Measurements from ENCODE around the gene DGKG. TPM values are rescaled to one million over a fixed set of nuclear protein-coding genes. Genes with fewer than 3 reads are reported as not detected.

Gene DGKG
- total and polyA plus RNA-seq, 10 of the 15 experiments (the other 5 are each of a cell fraction or from before 2014, with no cell fraction given) = 0.39 to 6.2 (median 4.7) TPM

DNA sequence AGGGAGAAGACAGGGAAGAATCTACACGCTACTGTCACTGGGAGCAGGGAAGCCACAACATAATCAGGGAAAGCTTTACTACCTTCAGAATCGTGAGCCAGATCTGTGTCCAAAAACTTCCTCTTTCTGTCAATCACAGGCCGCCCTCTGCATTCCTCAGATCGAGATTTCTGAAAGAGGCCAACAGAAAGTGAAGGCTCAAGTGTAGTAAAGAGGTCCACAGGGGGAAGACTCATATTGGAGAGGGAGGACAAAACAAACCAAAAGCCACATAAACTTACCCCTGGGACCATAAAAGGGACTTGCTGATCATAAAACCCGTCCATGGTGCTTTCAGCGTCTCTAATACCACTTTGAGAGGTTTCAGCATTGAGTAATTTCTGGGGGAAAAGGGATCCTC is 256.5 kb downstream of the DGKG start (continued):
- TF ChIP-seq, protein P1, sequence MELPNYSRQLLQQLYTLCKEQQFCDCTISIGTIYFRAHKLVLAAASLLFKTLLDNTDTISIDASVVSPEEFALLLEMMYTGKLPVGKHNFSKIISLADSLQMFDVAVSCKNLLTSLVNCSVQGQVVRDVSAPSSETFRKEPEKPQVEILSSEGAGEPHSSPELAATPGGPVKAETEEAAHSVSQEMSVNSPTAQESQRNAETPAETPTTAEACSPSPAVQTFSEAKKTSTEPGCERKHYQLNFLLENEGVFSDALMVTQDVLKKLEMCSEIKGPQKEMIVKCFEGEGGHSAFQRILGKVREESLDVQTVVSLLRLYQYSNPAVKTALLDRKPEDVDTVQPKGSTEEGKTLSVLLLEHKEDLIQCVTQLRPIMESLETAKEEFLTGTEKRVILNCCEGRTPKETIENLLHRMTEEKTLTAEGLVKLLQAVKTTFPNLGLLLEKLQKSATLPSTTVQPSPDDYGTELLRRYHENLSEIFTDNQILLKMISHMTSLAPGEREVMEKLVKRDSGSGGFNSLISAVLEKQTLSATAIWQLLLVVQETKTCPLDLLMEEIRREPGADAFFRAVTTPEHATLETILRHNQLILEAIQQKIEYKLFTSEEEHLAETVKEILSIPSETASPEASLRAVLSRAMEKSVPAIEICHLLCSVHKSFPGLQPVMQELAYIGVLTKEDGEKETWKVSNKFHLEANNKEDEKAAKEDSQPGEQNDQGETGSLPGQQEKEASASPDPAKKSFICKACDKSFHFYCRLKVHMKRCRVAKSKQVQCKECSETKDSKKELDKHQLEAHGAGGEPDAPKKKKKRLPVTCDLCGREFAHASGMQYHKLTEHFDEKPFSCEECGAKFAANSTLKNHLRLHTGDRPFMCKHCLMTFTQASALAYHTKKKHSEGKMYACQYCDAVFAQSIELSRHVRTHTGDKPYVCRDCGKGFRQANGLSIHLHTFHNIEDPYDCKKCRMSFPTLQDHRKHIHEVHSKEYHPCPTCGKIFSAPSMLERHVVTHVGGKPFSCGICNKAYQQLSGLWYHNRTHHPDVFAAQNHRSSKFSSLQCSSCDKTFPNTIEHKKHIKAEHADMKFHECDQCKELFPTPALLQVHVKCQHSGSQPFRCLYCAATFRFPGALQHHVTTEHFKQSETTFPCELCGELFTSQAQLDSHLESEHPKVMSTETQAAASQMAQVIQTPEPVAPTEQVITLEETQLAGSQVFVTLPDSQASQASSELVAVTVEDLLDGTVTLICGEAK (IDR thresholded peaks at IDR 0.05; ENCODE audit: borderline replicate concordance) = no peak
- no peak for TF ChIP-seq ZNF622 (IDR thresholded peaks at IDR 0.05)

DNA sequence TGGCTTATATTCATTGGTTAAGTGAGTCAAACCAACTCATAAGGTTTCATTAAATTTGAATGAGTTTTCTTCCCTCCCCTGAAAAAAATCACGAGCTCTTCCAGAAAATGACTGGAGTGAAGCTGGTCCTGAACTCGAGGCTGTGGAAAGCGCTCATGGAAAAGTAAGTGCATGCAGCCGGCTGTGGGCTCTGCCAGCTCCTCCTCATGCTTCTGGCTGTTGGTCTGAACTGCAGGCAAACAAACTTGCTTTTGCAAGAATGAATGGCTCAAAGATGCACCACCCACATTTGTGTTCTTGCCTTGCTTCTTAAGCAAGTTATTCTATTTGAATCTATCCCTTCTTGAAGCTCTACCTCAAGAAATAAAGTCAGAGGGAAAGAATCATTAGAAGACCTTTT is 259.3 kb downstream of the DGKG start:
- Histone ChIP-seq H3K79me2 (ENCODE audit: control insufficient read depth, insufficient read depth, low read length) (no peaks in the 10 kb centered on the region), H4K20me1 (ENCODE audit: control insufficient read depth, insufficient read depth) (no peaks in the 10 kb centered on the region; the same call in 1 of the 2 replicates), H3K9ac (ENCODE audit: control insufficient read depth, insufficient read depth, low read length) (no peak overlapping the region), H2AFZ (ENCODE audit: control insufficient read depth, low read depth, low read length) (no peak overlapping the region), H3K4me1 (ENCODE audit: control insufficient read depth, insufficient read depth, low read length) (peaks cover 5% of the 10 kb centered on the region; the same call in 1 of the 2 replicates), H3K27me3 (replicated peaks in 1 of 2; ENCODE audit: control insufficient read depth in 2 of 2, insufficient read depth in 2 of 2, low read length in 1 of 2) (peaks cover 0 to 3% of the 10 kb centered on the region in 2 experiments; a peak in 2 of 4 replicates), H3K4me3 (no peak overlapping the region), H3K36me3 (ENCODE audit: control insufficient read depth in 2 of 2, insufficient read depth in 2 of 2, low read length in 1 of 2) (no peaks in the 10 kb centered on the region), H3K27ac (ENCODE audit: control insufficient read depth, insufficient read depth) (no peak overlapping the region), H3K9me3 (replicated peaks; ENCODE audit: control insufficient read depth, insufficient read depth, low read length) (no peaks in the 10 kb centered on the region), H3K4me2 (ENCODE audit: control insufficient read depth, insufficient read depth) (no peak overlapping the region)
- WGBS (ENCODE audit: insufficient coverage, insufficient replicate concordance, low lambda C conversion rate, missing lambda C conversion rate) = 48% methylated on average over 4 of the region's 4 CpGs
- no TSS peak for BruUV-seq (replicated peaks)
- FAIRE-seq (no peak), DNase-seq (ENCODE audit: low read depth, low spot score) (no peak), ATAC-seq (no peak)
- ChIA-PET POLR2A (interaction anchor here (0.7 to 1.2 kb wide), 2 partner anchors 15 to 419 kb away, joined by 4 to 9 read pairs; no protein-coding TSS in a partner anchor), SMC1A (ENCODE audit: uncharacterized antibody, unreplicated experiment) (interaction anchor here (0.6 to 2.4 kb wide), 2 partner anchors 11 to 703 kb away, joined by 3 to 6 read pairs; no protein-coding TSS in a partner anchor), RAD21 (ENCODE audit: unreplicated experiment) (no interaction called here), CTCF (interaction anchor here (0.6 to 1.1 kb wide), 3 partner anchors 108 to 139 kb away, joined by 3 to 4 read pairs (median 4); no protein-coding TSS in a partner anchor)
- TF ChIP-seq NBN (IDR thresholded peaks at IDR 0.05) = no peak
- no peak for TF ChIP-seq FOS (IDR thresholded peaks at IDR 0.05; ENCODE audit: borderline replicate concordance, extremely low read depth, insufficient read length)
- no peak for TF ChIP-seq NFIC (IDR thresholded peaks at IDR 0.05; ENCODE audit: low read depth, low read length)
- no peak for TF ChIP-seq POLR2AphosphoS5 (IDR thresholded peaks at IDR 0.05; ENCODE audit: low read length)
- no peak for TF ChIP-seq SP1 (IDR thresholded peaks at IDR 0.05; ENCODE audit: low read depth, low read length)
- no peak for TF ChIP-seq CBFB (IDR thresholded peaks at IDR 0.05; ENCODE audit: low read depth)
- no peak for TF ChIP-seq FOXM1 (IDR thresholded peaks at IDR 0.05; ENCODE audit: low read depth, low read length)
- TF ChIP-seq, protein P2, sequence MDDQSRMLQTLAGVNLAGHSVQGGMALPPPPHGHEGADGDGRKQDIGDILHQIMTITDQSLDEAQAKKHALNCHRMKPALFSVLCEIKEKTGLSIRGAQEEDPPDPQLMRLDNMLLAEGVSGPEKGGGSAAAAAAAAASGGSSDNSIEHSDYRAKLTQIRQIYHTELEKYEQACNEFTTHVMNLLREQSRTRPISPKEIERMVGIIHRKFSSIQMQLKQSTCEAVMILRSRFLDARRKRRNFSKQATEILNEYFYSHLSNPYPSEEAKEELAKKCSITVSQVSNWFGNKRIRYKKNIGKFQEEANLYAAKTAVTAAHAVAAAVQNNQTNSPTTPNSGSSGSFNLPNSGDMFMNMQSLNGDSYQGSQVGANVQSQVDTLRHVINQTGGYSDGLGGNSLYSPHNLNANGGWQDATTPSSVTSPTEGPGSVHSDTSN (IDR thresholded peaks at IDR 0.05; ENCODE audit: insufficient replicate concordance, low read depth, low read length) = no peak
- no peak for TF ChIP-seq NRF1 (conservative IDR thresholded peaks at IDR 0.05; ENCODE audit: low read depth, low read length)
- no peak for TF ChIP-seq SMC3 (IDR thresholded peaks at IDR 0.05; ENCODE audit: borderline replicate concordance, low read length)
- no peak for TF ChIP-seq HDAC6 (IDR thresholded peaks at IDR 0.05; ENCODE audit: unreplicated experiment)
- no peak for TF ChIP-seq ZNF207 (IDR thresholded peaks at IDR 0.05; ENCODE audit: borderline replicate concordance)
- in situ Hi-C loops (cut with MboI) (no loop called here), intact Hi-C loops (cut with micrococcal nuclease; ENCODE audit: unreplicated experiment) (loop anchor here (10.0 kb wide), 1 partner anchor 432 kb away; no protein-coding TSS in a partner anchor)
